ENCODE results near the gene SHB.

Gene SHB

GRCh38 chr9:38112049-38112448, 43.0 kb upstream of the SHB start:
- Histone ChIP-seq H3K4me2 (ENCODE audit: low read length) (no peak overlapping the region), H3K9ac (ENCODE audit: low read length) (no peak overlapping the region)

GRCh38 chr9:38110476-38110875, 41.4 kb upstream of the SHB start:
- Histone ChIP-seq H3K79me2 (ENCODE audit: low read length) (no peaks in the 10 kb centered on the region), H3K36me3 (replicated peaks; ENCODE audit: low read depth, low read length) (no peaks in the 10 kb centered on the region), H4K20me1 (ENCODE audit: insufficient read depth, low read length) (no peaks in the 10 kb centered on the region), H3K4me2 (ENCODE audit: low read length) (no peak overlapping the region), H3K9me3 (ENCODE audit: insufficient read depth, low read length) (no peaks in the 10 kb centered on the region), H3K9ac (ENCODE audit: low read length) (no peak overlapping the region), H3K27me3 (ENCODE audit: low read depth, low read length) (peaks cover 21% of the 10 kb centered on the region), H3K4me1 (ENCODE audit: low read length) (no peaks in the 10 kb centered on the region), H3K4me3 (ENCODE audit: low read length) (no peak overlapping the region), H3K27ac (ENCODE audit: low read length) (no peak overlapping the region), H2AFZ (ENCODE audit: low read depth, low read length) (no peak overlapping the region)
- no peak for TF ChIP-seq EZH2phosphoT487 (IDR thresholded peaks at IDR 0.05; ENCODE audit: low read depth)
- no peak for TF ChIP-seq CTCF (IDR thresholded peaks at IDR 0.05; ENCODE audit: low read depth, low read length)

More at GRCh38 chr9:38112049-38112448, 43.0 kb upstream of the SHB start:
- Histone ChIP-seq H3K4me3 (ENCODE audit: low read length) (no peak overlapping the region), H3K4me1 (ENCODE audit: low read length) (no peaks in the 10 kb centered on the region), H3K79me2 (ENCODE audit: low read length) (no peaks in the 10 kb centered on the region), H4K20me1 (ENCODE audit: insufficient read depth, low read length) (no peaks in the 10 kb centered on the region), H3K27me3 (ENCODE audit: low read depth, low read length) (peaks cover 22% of the 10 kb centered on the region), H3K9me3 (ENCODE audit: insufficient read depth, low read length) (no peaks in the 10 kb centered on the region), H3K27ac (ENCODE audit: low read length) (no peak overlapping the region), H3K36me3 (replicated peaks; ENCODE audit: low read depth, low read length) (no peaks in the 10 kb centered on the region), H2AFZ (ENCODE audit: low read depth, low read length) (no peak overlapping the region)
- TF ChIP-seq EZH2phosphoT487 (IDR thresholded peaks at IDR 0.05; ENCODE audit: low read depth) (no peak), CTCF (IDR thresholded peaks at IDR 0.05; ENCODE audit: low read depth, low read length) (no peak)

GRCh38 chr9:38109601-38110000, 40.6 kb upstream of the SHB start:
- Histone ChIP-seq H3K36me3 (replicated peaks; ENCODE audit: low read depth, low read length) (no peaks in the 10 kb centered on the region), H2AFZ (ENCODE audit: low read depth, low read length) (no peak overlapping the region)
- TF ChIP-seq EZH2phosphoT487 (IDR thresholded peaks at IDR 0.05; ENCODE audit: low read depth) (no peak), CTCF (IDR thresholded peaks at IDR 0.05; ENCODE audit: low read depth, low read length) (no peak)

GRCh38 chr9:38108326-38108725, 39.3 kb upstream of the SHB start:
- Histone ChIP-seq H3K4me1 (ENCODE audit: low read length) (no peaks in the 10 kb centered on the region), H2AFZ (ENCODE audit: low read depth, low read length) (no peak overlapping the region), H4K20me1 (ENCODE audit: insufficient read depth, low read length) (no peaks in the 10 kb centered on the region), H3K79me2 (ENCODE audit: low read length) (no peaks in the 10 kb centered on the region), H3K27me3 (ENCODE audit: low read depth, low read length) (peaks cover 14% of the 10 kb centered on the region), H3K4me2 (ENCODE audit: low read length) (no peak overlapping the region), H3K27ac (ENCODE audit: low read length) (no peak overlapping the region), H3K4me3 (ENCODE audit: low read length) (no peak overlapping the region), H3K9ac (ENCODE audit: low read length) (no peak overlapping the region), H3K9me3 (ENCODE audit: insufficient read depth, low read length) (no peaks in the 10 kb centered on the region), H3K36me3 (replicated peaks; ENCODE audit: low read depth, low read length) (no peaks in the 10 kb centered on the region)
- no peak for TF ChIP-seq CTCF (IDR thresholded peaks at IDR 0.05; ENCODE audit: low read depth, low read length)
- TF ChIP-seq EZH2phosphoT487 (IDR thresholded peaks at IDR 0.05; ENCODE audit: low read depth): no peak

More at GRCh38 chr9:38109601-38110000, 40.6 kb upstream of the SHB start:
- no peaks in the 10 kb centered on the region for H4K20me1 ChIP-seq (ENCODE audit: insufficient read depth, low read length)
- no peak overlapping the region for H3K27ac ChIP-seq (ENCODE audit: low read length)
- H3K9me3 ChIP-seq (ENCODE audit: insufficient read depth, low read length): no peaks in the 10 kb centered on the region
- H3K9ac ChIP-seq (ENCODE audit: low read length): no peak overlapping the region
- no peak overlapping the region for H3K4me3 ChIP-seq (ENCODE audit: low read length)
- no peaks in the 10 kb centered on the region for H3K79me2 ChIP-seq (ENCODE audit: low read length)
- no peaks in the 10 kb centered on the region for H3K4me1 ChIP-seq (ENCODE audit: low read length)
- H3K4me2 ChIP-seq (ENCODE audit: low read length): no peak overlapping the region
- peaks cover 14% of the 10 kb centered on the region for H3K27me3 ChIP-seq (ENCODE audit: low read depth, low read length)
